GM18858 (cell line): ENCODE measurements around the gene TMEM219.
"Not testable (repeated sequence)": the region's sequence is repeated elsewhere in the genome, so short reads cannot be mapped to it uniquely, and the experiment has no call there.

Experiments
- ATAC-seq: cut with Tn5 transposase; IDR thresholded peaks from one replicate; pipeline ENCODE4 v1.9.1; 2021; ENCODE audit not compliant: unreplicated experiment

Gene TMEM219

DNA sequence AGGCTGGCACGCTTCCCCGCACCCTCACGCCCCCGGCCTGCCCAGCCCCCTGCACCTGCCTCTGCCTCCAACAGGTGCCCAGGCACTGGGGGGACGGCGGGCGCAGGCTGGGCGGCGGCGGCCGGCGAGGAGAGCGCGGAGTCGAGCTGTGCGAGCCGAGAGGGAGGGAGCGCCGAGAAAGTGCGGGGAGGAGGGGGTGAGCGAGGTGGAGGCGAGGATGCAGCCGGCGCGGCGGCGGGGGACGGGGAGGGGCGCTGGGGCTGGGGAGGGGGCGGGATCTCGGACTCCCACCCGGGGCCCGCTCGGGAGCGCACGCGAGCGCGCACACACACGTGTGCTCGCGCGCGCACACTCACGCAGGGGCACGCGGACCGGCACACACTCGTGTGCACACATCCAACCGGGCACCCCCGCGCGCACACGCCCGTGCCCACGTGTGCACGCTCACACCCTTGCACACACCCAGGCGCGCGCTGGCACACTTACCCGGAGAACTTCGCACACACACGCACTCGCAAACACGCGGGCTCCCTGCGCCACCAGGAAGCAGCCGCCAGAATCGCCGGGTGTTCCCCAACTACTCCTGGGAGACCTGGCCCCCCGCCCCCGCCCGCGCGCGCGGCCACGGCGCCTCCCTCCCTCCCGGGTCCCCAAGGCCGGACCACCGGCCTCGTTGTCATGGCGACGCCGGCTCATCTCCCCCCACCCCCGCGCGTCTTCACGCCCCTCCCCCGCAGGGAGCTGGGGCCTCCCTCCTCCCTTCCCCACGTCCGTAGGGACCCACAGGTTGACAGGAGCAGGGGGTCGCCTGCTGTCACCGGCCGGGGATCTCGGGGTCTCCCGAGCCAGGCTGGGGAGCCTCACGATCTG, 49.2 kb downstream of the TMEM219 start, which contains the start of gene DOC2A:
DOC2A (minus strand) TSS at position 184 of the 870 bp plus-strand sequence. CDS start 805 bp downstream, outside the sequence.
- no peak for ATAC-seq

DNA sequence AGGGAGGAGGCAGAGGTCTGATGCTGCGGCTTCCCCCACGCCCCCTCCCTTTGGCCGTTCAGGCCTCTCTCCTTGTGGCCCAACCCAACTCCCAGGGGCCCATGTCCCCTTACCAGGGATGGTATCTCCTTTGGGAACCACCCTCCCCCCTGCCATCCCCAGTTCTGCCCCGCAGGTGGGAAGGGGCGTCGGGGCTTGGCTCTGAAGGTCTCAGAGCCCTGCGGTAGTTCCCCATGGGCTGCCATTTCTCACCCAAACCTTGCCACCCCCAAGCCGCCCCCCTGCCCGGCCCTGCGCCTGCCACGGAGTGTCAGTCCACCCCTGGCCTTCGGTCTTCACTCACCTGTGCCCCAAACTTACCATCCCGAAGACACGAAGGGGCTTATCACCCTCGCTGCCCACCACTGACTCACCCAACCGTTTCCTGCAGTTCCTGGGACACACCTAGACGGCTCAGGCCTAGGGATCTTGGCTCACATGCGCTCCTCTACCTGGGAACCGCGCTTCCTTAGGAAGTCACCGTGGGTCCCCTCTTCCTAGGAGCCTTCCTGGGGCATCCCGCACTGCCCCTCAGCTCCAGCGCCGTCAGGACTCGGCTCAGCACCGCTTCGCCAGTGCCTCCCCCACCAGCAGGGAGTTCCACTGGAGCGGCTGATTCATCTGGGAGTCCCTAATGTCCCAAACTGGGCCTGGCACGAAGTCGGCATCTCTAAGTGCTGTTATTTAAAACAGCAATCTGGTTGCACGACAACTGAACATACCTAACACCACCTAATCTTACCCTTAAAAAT, 50.0 kb downstream of the TMEM219 start:
- ATAC-seq = no peak

DNA sequence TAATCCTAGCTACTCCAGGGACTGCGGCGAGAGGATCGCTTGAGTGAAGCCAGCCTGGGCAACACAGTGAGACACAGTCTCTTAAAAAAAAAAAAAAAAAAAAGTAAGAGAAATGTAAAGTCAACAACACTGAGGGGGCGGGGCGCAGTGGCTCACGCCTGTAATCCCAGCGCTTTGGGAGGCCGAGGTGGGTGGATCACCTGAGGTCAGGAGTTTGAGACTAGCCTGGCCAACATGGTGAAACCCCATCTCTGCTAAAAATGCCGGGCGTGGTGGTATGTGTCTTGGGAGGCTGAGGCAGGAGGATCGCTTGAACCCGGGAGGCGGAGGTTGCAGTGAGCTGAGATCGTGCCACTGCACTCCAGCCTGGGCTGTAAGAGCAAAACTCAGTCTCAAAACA, 50.7 kb downstream of the TMEM219 start:
- ATAC-seq = not testable (repeated sequence)

DNA sequence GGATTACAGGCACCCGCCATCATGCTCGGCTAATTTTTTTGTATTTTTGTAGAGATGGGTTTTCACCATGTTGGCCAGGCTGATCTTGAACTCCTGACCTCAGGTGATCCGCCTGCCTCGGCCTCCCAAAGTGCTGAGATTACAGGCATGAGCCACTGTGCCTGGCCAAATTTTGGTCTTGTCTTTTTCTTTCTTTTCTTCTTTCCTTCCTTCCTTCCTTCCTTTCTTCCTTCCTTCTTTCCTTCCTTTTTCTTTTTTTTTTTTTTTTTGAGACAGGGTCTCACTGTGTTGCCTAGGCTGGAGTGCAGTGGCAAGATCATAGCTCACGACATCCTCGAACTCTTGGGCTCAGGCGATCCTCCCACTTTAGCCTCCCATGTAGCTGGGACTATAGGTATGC, 53.6 kb downstream of the TMEM219 start:
- not testable (repeated sequence) for ATAC-seq

DNA sequence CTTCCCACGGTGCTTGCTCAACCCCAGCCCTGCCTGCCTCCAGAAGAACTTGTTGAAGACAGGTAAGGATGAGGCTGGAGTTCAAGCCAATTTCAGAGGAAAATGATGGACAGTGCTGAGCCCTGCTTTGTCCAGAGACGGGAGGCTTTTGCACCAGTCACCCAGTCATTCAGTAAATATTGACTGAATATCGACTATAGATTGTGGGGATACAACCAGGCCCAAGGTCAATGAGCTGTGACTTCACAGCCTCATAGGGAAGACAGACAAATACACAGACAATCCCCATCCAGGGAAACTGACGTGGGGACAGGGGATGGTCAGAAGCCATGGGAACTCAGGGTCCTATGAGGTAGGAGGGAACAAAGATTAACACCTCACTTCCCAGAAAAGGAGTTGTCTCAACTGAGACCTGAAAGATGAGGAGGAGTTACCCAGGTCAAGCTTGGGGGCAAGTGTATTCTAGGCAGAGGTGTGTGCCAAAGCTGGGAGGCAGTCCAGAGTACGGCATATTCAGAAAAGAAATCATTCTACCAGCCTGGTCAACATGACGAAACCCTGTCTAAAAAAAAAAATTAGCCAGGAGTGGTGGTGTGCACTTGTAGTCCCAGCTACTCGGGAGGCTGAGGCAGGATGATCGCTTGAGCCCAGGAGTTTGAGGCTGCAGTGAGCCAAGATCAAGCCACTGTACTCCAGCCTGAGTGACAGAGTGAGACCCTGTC, 54.8 kb downstream of the TMEM219 start:
- no peak for ATAC-seq

DNA sequence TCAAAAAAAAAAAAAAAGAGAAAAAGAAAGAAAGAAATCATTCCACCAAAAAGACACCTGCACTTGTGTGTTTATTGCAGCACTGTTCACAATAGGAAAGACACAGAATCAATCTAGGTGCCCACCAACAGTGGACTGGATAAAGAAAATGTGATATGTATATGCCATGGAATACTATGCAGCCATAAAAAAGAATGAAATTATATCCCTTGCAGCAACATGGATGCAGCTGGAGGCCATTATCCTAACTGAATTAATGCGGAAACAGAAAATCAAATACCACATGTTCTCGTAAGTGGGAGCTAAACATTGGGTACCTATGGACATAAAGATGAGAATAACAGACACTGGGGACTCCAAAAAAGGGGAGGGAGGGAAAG, 55.4 kb downstream of the TMEM219 start:
- no peak for ATAC-seq

DNA sequence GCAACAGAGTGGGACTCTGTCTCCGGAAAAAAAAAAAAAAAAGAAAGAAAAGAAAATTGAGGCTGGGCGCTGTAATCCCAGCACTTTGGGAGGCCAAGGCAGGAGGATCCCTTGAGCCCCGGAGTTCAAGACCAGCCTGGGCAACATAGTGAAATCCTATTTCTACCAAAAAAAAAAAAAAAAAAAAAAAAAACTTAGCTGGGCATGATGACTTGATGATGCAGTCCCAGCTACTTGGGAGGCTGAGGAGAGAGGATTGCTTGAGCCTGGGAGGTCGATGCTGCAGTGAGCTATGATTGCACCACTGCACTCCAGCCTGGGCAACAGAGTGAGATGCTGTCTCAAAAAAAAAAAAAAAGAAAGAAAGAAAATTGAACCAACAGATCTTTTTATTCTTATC, 56.1 kb downstream of the TMEM219 start:
- not testable (repeated sequence) for ATAC-seq

DNA sequence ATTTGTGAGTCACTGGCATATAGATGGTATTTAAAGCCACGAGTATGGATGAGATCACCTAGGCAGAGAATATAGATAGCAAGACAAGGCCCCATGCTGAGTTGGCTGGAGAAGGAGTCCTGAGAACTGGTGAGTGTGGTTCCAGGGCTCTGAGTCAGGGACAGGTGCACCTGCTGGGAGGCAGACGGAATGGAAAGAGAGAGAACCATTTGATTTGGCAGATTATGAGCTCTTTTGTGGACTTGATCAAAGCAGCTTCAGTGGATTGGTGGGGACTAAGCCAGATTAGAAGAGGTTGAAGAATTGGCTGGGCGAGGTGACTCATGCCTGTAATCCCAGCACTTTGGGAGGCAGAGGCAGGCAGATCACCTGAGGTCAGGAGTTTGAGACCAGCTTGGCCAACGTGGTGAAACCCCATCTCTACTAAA, 56.9 kb downstream of the TMEM219 start:
- ATAC-seq = no peak
